ENCODE results near the gene EVA1C. TPM values are rescaled to one million over a fixed set of nuclear protein-coding genes. Genes with fewer than 3 reads are reported as not detected.
A peak's percentile ranks its signal among the peaks of the same experiment; 100 is the strongest.
"Not testable (repeated sequence)": the region's sequence is repeated elsewhere in the genome, so short reads cannot be mapped to it uniquely, and the experiment has no call there.

The EVA1C gene
- total RNA-seq, 1 experiment from 2014 or later, result 3.2 TPM

DNA sequence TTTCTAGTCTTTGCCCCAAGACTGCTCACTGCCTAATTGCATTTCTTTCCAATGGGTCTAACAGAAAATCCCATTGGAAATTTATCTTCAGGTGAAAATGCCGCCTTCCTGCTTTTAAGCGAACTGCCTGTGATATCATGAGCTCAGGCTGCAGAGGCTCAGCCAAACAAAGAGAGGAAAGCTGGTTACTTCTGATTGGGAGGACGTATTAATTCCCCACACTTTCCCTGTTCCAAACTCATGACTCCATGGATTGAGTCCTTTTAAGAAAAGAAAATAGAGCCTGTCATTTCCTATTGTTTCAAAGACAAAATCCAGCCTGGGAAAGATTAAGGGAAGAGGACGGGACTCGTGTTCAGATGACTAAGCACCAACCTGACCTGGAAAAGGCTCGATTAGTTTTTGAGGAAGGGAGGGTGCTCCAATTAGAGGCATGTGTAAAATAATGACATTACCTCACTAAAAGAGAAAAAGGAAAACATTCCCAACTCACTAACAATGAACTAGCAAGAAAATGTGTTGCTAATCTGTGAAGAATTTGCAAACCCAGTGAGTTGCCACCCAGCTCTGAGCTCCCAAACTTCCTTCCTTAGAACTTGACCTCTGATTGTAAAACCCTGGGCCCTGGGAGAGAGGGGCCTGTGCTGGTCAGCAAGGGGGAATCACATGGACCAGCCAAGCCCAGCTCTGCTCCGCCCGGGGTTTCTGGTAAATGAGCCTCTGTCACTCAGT is 111.6 kb downstream of the EVA1C start:
- DNase-seq (ENCODE audit: low read depth), result peak; percentile 42

DNA sequence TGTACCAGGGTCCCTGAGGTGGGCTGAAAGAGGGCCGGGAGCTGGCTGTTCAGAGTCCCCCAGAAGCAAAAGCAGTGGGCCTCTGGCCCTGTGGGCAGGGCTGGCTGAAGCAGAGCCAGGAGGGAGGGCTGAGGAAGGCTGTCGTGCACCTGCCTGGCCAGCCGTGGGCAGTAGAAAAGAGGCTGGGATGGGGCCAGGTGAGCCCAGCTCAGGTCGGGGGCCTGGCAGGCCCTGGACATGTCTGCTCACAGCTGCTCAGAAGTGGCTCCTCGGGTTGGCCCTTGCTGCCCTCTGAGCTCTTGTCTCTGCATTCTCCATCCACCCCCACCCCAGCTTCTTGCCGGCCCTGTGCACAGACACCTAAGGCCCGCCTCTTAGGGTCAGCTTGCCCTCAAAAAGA is 112.8 kb downstream of the EVA1C start:
- DNase-seq (ENCODE audit: low read depth), result no peak

DNA sequence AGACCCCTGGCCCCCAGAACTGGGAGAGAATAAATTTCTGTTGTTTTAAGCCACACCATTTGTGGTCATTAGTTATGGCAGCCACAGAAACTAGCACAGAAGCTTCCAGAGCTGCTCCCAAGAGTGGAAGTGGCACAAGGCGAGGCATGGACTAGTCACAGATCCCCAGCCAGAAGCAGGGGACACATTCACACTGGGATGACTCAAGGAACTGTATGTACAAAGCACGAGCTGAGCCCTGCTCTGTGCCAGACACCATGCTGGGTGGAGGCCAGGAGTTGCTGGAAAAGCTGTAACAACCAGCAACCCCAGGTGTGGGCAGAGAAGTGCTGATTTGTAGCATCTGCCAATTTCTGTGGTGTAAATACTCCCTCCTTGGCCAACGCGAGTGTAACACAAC is 117.2 kb downstream of the EVA1C start:
- DNase-seq (ENCODE audit: low read depth), result no peak

DNA sequence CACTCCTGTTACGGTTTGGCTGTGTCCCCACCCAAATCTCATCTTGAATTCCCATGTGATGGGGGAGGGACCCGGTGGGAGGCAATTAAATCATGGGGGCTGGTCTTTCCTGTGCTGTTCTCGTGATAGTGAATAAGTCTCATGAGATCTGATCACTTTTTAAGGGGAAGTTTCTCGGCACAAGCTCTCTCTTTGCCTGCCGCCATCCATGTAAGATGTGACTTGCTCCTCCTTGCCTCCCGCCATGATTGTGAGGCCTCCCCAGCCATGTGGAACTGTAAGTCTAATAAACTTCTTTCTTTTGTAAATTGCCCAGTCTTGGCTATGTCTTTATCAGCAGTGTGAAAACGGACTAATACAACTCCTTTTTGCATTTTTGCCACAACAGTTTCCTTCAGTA is 118.3 kb downstream of the EVA1C start:
- not testable (repeated sequence) for DNase-seq (ENCODE audit: low read depth)

DNA sequence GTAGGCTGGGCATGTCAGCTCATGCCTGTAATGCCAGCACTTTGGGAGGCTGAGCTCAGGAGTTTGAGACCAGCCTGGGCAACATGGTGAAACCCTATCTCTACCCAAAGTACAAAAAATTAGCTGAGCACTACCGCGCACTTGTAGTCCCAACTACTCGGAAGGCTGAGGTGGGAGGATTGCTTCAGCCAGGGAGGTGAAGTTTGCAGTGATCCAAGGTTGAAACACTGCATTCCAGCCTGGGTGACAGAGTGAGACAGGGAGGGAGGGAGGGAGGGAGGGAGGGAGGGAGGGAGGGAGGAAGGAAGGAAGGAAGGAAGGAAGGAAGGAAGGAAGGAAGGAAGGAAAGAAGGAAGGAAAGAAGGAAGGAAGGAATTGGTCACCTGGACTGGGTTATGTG is 119.1 kb downstream of the EVA1C start:
- not testable (repeated sequence) for DNase-seq (ENCODE audit: low read depth)

DNA sequence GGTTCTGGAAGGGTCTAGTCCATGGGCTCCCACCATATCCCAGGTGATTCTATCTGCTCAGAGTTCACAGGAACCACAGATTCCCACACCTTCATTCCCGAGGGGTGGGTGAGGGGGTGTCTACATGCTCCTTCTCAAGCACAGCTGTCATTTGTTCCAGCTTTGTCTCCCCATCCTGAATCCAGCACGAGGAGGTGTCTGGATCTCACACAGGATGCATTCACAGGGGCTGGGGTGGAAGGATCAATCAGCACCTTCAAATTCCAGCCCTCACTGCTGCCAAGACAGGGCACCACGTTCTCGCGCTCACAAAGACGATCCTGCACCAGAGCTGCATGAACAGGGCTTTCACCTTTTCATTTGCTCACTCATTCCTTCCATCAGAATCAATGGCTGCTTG is 120.1 kb downstream of the EVA1C start:
- DNase-seq (ENCODE audit: low read depth), result no peak

DNA sequence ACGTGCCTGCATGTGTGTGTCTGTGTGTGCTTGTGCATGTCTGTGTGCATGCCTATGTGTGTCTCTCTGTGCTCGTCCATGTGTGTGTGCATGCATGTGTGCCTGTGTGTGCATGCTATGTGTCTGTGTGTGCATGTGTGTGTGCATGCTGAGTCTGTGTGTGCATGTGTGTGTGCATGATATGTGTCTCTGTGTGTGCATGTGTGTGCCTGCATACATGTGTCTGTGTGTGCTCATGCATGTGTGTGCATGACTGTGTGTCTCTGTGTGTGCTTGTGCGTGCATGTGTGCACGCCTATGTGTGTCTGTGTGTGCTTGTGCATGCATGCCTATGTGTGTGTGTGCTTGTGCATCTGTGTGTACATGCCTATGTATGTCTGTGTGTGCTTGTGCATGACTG is 120.5 kb downstream of the EVA1C start:
- no peak for DNase-seq (ENCODE audit: low read depth)

DNA sequence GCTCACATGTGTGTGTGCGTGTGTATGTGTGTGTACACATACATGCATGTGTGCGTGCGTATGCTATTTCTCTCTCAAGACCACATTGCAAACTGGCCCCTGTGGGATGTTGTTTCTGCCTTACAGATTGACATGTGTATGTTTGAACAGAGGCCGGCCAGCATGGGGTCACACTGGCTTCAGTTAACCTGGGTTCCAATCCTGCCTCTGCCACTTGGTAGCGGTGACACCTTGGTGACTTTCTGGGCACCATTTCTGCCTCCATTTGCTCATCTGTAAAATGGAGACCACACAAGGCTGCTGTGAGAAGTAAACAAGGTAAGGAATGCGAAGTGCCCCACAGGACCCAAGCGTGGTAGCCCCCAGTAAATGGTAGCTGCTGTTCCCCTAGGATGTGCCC is 121.1 kb downstream of the EVA1C start:
- DNase-seq (ENCODE audit: low read depth), result no peak

DNA sequence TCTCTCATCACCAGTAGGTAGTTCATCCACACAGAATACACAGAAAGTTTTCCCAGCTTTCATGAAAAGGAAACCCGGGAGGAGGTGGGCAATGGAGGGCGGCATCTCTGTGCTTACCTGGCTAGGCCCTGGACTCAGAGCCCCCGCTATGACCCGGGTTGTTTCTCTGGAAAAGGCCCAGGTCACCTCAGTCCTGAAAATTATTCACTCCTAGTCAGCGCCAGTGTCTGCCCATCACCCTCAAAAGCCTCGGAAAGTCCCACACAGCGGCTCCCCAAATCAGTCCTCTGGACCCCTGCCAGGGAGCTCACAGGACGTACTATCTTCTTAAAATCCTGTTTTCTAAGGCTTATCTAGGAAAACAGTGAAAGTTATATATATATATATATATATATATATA is 121.6 kb downstream of the EVA1C start:
- no peak for DNase-seq (ENCODE audit: low read depth)

DNA sequence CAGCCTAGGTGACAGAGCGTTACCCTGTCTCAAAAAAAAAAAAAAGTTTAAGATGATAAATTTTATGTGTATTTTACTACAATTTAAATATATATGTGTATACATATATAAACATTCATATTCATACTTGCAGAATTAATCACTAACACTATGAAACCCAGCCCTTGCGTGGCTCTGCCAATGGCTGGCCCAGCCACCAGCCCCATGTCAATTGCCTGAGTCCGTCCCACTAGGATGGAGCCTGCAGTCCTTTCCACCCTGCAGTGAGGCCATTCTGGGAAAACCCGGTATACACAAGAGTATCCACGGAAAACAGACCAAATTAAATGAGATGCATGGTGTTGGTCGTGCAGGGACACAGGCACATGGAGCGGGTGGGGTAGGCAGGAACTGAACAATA is 123.1 kb downstream of the EVA1C start:
- no peak for DNase-seq (ENCODE audit: low read depth)

DNA sequence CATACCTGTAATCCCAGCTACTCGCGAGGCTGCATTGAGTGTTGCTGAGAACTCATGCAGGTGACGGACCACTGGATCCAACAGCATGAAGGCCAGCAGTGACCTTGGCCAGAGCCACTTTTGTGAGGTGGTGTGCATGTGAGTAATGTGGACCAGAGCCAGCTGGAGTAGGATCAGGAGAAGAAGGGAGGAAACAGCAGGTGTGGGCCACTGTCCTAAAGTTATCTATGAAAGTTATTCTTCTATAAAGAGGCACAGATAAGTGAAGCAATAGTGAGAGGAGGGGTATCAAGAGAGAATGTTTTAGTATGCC is 125.0 kb downstream of the EVA1C start:
- no peak for DNase-seq (ENCODE audit: low read depth)

DNA sequence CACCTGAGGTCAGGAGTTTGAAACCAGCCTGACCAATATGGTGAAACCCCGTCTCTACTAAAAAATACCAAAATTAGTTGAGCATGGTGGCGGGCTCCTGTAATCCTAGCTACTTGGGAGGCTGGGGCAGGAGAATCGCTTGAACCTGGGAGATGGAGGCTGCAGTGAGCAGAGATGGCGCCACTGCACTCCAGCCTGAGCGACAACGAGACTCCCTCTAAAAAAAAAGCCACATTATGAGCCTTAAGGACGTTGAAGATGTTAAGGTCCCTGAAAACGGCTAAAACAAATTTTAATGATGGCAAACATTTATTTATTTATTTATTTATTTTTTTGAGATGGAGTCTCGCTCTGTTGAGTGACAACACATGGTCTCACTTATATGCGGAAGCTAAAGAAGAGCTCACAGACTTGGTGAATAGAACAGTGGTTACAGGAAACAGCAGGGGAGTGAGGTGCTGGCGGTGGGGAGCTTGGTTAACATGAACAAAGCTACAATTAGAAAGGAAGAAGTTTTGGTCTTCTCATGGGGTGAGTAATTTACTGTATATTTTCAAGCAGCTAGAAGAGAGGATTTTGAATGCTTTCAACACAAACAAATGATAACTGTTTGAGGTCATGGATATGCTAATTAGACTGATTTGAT is 125.8 kb downstream of the EVA1C start:
- DNase-seq (ENCODE audit: low read depth), result no peak

DNA sequence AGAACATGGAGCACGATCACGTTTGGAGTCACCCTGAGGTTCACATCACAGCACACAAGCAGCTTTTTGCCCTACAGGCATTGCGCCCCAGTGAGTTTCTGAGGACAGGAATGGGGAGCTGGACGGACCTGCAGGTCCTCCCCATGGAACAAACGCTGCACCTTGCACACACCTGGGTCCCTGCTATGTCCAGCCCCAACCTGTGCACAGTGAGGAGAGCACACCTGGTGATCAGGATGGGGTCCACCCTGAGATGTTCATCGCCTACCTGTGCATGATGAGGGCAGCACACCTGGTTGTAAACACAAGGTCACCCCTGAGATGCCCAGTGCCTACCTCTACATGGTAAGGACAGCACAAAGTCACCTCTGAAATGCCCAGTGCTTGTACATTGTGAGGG is 126.9 kb downstream of the EVA1C start:
- no peak for DNase-seq (ENCODE audit: low read depth)

DNA sequence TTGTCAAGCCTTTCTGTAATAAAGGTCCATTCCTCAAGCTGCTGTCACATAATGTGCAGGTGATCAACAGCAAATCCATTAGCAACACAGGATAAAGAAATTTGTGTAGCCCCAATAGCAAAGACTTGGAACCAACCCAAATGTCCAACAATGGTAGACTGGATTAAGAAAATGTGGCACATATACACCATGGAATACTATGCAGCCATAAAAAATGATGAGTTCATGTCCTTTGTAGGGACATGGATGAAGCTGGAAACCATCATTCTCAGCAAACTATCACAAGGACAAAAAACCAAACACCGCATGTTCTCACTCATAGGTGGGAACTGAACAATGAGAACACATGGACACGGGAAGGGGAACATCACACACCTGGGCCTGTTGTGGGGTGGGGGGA is 130.6 kb downstream of the EVA1C start:
- DNase-seq (ENCODE audit: low read depth), result not testable (repeated sequence)

DNA sequence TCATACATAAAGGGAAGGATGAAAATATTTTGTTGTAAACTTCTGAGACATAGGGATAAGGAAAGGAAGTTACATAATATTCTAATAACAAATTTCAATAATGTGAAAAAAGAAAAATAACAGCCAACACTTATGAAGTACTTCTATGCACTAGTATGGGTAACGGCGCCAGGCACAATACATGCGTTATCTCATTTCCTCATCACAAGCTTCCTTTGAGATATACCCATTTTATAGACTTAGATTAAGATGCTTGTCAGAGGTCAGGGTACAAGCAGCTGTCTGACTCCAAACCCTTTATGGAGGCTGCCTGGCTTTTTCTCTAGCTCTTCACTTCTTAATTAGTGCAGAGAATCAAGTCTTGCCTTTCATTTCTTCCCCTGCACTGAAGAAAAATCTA is 131.5 kb downstream of the EVA1C start:
- DNase-seq (ENCODE audit: low read depth), result no peak

DNA sequence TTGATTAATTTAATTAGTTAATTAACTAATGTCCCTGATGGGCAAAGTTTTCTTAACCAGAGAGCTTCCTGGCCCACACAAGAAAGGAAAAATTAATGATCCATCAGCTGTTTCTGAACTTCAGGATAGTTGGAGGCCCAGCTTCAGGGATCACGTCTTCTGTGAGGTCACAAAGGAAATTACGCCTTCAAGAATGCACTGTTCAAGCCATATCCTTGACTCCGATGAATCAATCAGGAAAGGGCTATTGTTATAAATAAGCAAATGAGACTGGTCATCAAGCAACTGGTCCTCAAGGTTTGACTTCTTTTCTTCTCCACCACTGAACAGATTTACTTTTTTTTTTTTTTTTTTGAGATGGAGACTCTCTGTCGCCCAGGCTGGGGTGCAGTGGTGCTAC is 132.2 kb downstream of the EVA1C start:
- DNase-seq (ENCODE audit: low read depth), result no peak

DNA sequence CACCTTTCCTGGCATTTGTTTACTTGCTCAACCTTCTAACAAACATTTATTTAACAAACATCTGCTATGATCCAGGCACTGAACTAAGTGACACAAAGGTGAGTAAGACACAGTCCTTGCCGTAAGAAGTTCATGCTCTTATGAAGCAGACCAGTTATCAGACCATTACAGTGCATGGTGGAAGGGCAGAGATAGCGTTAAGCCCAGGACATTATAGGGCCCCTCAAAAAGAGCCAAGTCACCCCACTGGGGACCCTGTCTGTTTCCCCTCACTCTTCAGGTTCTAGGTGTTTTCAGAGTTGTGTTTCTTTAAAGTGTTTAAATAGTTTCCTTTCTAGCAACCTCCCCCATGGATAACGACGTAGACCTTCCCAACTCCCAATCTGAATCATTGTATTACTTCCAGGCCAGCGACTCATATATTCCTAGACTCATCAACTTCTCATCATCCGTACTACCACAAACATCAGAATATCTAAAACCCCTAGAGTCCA is 133.5 kb downstream of the EVA1C start:
- peak; percentile 32 for DNase-seq (ENCODE audit: low read depth)

DNA sequence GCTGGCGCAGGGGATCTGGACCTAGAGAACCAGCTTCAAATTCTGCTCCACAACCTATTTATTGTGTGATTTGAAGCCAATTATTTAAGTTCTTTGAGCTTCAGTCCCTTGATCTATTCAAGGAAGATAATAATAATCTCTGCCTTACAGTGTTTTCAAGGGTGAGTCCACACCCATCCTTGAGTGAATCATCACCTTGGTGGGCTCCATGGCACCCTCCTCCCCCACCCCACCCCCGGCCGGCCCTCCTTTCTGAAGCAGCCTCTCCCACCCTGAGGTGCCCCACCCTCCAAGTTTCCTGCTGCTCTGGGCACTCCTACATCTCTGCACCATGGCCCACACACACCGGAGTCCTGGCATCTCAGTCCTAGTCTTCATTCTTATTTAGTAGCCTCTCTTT is 134.5 kb downstream of the EVA1C start:
- DNase-seq (ENCODE audit: low read depth), result no peak

DNA sequence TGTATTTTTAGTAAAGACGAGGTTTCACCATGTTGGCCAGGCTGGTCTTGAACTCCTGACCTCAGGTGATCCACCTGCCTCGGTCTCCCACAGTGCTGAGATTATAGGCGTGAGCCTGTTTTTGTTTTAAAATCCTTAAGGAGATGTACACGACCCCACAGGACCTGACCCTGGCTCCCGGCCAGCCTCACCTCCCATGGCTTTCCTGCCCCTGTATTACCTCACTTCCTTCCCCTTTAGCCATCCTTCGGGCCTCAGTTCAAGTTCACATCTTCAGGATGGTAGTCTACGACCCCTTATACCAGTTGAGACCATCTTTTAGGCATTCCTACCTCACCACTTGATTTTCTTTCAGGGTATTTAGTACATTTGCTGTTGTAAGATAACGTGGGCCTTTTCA is 136.5 kb downstream of the EVA1C start:
- no peak for DNase-seq (ENCODE audit: low read depth)

DNA sequence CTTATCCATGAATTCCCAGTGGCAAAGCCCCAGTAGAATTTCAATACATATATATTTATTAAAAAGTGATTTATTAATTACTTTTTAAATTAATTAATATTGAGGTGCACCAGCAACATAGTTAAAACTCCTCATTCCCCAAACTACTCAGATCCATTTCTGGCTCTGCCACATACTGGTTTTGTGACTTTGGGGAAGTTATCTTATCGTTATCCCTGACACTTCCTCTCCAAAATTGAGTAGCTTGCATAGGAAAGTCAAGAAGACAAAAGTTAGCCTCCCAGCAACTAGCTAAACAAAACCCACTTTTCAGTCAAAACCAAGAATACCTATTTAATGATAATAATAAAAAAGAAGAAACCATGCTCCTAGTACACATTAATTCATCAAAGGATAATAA is 136.9 kb downstream of the EVA1C start:
- no peak for DNase-seq (ENCODE audit: low read depth)

DNA sequence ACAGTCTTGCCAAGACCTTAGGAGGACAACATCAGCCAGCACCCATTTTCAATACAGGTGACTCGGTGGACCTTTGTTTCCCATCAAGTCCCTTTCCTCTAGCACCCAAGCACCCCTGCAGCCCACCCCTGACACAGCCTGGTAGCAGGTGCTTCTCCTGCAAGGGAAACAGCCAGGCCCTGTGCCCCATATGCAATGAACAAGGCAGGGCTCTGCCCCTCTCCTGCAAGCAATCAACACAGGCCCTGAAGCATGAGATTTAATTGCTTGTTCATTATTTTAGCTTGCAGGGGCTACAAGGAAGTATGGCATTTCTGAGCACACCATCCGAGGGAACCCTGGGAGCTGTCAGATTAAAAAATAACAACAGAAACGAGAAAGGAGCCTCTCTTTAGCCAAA is 137.4 kb downstream of the EVA1C start:
- DNase-seq (ENCODE audit: low read depth), result no peak

DNA sequence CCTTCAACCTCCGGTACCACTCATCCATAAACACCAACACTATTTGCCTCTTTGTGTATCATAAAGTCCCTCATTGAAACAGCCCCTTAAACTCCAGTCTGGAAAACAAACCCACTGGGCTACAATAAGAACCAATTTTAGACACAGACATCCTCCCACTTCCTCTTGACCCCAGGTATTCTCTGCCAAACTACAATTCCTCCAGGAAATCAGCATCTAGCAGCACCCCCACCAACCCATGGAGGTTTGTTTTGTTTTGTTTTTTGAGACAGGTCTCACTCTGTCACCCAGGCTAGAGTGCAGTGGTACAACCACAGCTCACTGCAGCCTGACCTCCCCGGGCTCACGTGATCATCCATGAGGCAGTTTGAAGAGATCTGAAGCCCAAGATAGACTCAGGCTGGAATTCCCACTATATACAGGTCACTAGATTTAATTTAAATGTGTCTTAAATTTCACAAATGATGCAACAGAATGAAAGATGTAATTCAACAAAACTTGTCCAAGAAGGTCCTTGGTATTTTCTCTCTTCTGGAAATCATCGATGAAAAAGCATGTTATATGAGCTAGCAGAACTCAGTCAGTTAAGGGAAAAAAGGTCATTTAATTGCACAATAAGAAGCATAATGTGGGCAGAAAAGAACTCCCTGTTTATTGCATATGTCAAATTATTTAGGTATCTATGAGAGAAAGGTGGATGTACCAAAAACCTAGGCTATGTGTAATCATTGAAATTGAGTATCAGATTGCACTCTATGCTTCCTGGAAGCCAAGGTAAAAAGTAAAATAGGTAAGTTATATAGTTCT is 142.5 kb downstream of the EVA1C start:
- no peak for DNase-seq (ENCODE audit: low read depth)

DNA sequence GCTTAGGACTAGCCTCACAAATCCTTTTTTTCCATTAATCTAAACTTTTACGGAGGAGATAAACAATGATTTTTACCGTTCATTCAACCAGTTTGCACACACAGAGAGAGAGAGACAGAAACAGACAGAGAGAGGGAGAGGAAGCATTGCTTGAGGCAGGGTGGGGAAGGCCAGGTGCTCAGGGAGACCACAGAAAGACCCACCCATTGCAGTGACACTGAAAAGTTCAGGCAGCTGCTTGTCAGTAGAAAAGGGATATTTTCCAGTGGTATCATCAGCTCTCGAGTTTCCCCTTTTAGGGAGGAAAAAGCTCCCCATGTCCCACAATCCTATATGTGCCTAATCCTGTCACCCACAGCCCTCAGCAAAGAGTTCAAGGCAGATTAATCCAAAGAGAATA is 145.6 kb downstream of the EVA1C start:
- DNase-seq (ENCODE audit: low read depth), result no peak

All from LHCN-M2 (cell line).